B cell (primary cell): Measurements from ENCODE around the gene MCTP1. TPM values are rescaled to one million over a fixed set of nuclear protein-coding genes. Genes with fewer than 3 reads are reported as not detected.
"Not testable (repeated sequence)": the region's sequence is repeated elsewhere in the genome, so short reads cannot be mapped to it uniquely, and the experiment has no call there.

ENCODE experiments used
- ATAC-seq: fragments of 200-7000 bp; cut with Tn5 transposase; one replicate; pipeline ENCODE4 v1.10.0; 2021; ENCODE audit warnings: low read depth, mild to moderate bottlenecking, moderate number of reproducible peaks, moderate library complexity
- CTCF ChIA-PET: fragments of 350-600 bp; sonication (Branson Sonifier 250); formaldehyde crosslinking; loops from one replicate; lab custom pipeline; 2021; ENCODE audit warnings: antibody characterized with exemption, inconsistent platforms; lab: Charles Lee
- POLR2A ChIA-PET: fragments of 350-600 bp; sonication (Branson Sonifier 250); formaldehyde crosslinking; loops from one replicate; lab custom pipeline; 2021; ENCODE audit warnings: antibody characterized with exemption; lab: Charles Lee
- DNase-seq: peaks from one replicate; pipeline ENCODE4 v3.0.0; 2013
- H2AFZ ChIP-seq: 2 replicates; pipeline ENCODE4 v1.6.1; 2012; ENCODE audit warnings: mild to moderate bottlenecking, low read depth, low read length; ENCODE audit not compliant: insufficient read depth, poor library complexity, severe bottlenecking
- H3K27ac ChIP-seq, 2 donors: 1 replicate in 1 of 2; 2 replicates in 1 of 2; pipeline ENCODE4 v1.5.1; 2012 to 2013; ENCODE audit warnings: low read length in 2 of 2, mild to moderate bottlenecking in 2 of 2, moderate library complexity in 1 of 2
- H3K27me3 ChIP-seq, 4 experiments: fragments of 200-600 bp in 1 of 4; sonication (generic) in 1 of 4; replicated peaks in 1 of 4; 1 replicate in 2 of 4; 2 replicates in 2 of 4; pipeline versions ENCODE4 v1.6.1 to v1.7.0; 2013 to 2016; ENCODE audit warnings: low read length in 3 of 4, mild to moderate bottlenecking in 2 of 4, mixed read lengths in 1 of 4, moderate library complexity in 1 of 4; ENCODE audit not compliant: insufficient read depth in 4 of 4, control insufficient read depth in 3 of 4; ENCODE audit errors: control extremely low read depth in 1 of 4
- H3K36me3 ChIP-seq, 2 experiments: replicated peaks in 1 of 2; 1 replicate in 1 of 2; 2 replicates in 1 of 2; pipeline versions ENCODE4 v1.6.1 to v1.7.1; 2013; ENCODE audit warnings: low read length in 1 of 2; ENCODE audit not compliant: insufficient read depth in 2 of 2, control insufficient read depth in 1 of 2; ENCODE audit errors: control extremely low read depth in 1 of 2, extremely low read depth in 1 of 2
- H3K4me1 ChIP-seq, 2 donors: fragments of 200-600 bp in 1 of 2; sonication (generic) in 1 of 2; 1 replicate in 1 of 2; 2 replicates in 1 of 2; pipeline versions ENCODE4 v1.5.1 to v1.6.1; 2013 to 2017; ENCODE audit warnings: low read length in 2 of 2; ENCODE audit not compliant: control insufficient read depth in 2 of 2, insufficient read depth in 2 of 2
- H3K4me2 ChIP-seq: replicated peaks from 2 replicates; pipeline ENCODE3; 2012; ENCODE audit warnings: mild to moderate bottlenecking, low read depth, low read length; ENCODE audit not compliant: poor library complexity, severe bottlenecking
- H3K4me3 ChIP-seq, 5 experiments: fragments of 200-600 bp in 1 of 5; sonication (generic) in 1 of 5; 1 replicate in 3 of 5; 2 replicates in 2 of 5; pipeline versions ENCODE4 v1.5.1 to v1.7.0; 2011 to 2016; ENCODE audit warnings: low read length in 4 of 5, mild to moderate bottlenecking in 4 of 5, low read depth in 2 of 5, control low read depth in 1 of 5, moderate library complexity in 1 of 5; ENCODE audit not compliant: insufficient read depth in 1 of 5; ENCODE audit errors: control extremely low read depth in 1 of 5, extremely low read depth in 1 of 5
- H3K79me2 ChIP-seq: fragments of 200-600 bp; sonication (generic); one replicate; pipeline ENCODE4 v1.6.0; 2016; ENCODE audit warnings: low read length; ENCODE audit not compliant: control insufficient read depth, insufficient read depth
- H3K9ac ChIP-seq: fragments of 200-600 bp; sonication (generic); 2 replicates; pipeline ENCODE4 v1.6.1; 2017; ENCODE audit warnings: mild to moderate bottlenecking, low read length, moderate library complexity
- H3K9me3 ChIP-seq, 3 donors: one replicate each; pipeline versions ENCODE4 v1.6.1 to v1.7.1; 2013; ENCODE audit warnings: low read length in 2 of 3; ENCODE audit not compliant: control insufficient read depth in 2 of 3, insufficient read depth in 1 of 3; ENCODE audit errors: control extremely low read depth in 1 of 3
- H4K20me1 ChIP-seq: 2 replicates; pipeline ENCODE4 v1.6.0; 2012; ENCODE audit warnings: mild to moderate bottlenecking, low read length; ENCODE audit not compliant: insufficient read depth, control insufficient read depth, poor library complexity, severe bottlenecking
- H3K27ac Mint-ChIP-seq: one replicate; pipeline ENCODE4 v1.8.0; 2021; ENCODE audit warnings: mixed read lengths
- H3K27me3 Mint-ChIP-seq: one replicate; pipeline ENCODE4 v1.8.0; 2021; ENCODE audit warnings: mixed read lengths
- H3K4me1 Mint-ChIP-seq: one replicate; pipeline ENCODE4 v1.8.0; 2021; ENCODE audit warnings: mixed read lengths
- H3K4me3 Mint-ChIP-seq: one replicate; pipeline ENCODE4 v1.8.0; 2021; ENCODE audit warnings: mixed read lengths
- H3K9me3 Mint-ChIP-seq: one replicate; pipeline ENCODE4 v1.8.0; 2022; ENCODE audit warnings: mixed read lengths; ENCODE audit not compliant: insufficient read depth
- CTCF ChIP-seq: fragments of 200-600 bp; IDR thresholded peaks from one replicate; pipeline ENCODE4 v1.8.0; 2022; ENCODE audit warnings: antibody characterized with exemption, mild to moderate bottlenecking
- EZH2 ChIP-seq: IDR thresholded peaks from 2 replicates; pipeline ENCODE4 v1.6.1; 2012; ENCODE audit warnings: borderline replicate concordance, low read depth, mild to moderate bottlenecking, moderate library complexity, low read length; ENCODE audit not compliant: insufficient read depth, poor library complexity, severe bottlenecking
- WGBS: methylation state at CpG from one replicate; pipeline ENCODE4 v1.1.5; 2013; ENCODE audit warnings: missing lambda C conversion rate; ENCODE audit not compliant: insufficient coverage; 5-methylcytosine and 5-hydroxymethylcytosine counted together
- intact Hi-C: fragments of 100-400 bp; cut with micrococcal nuclease; formaldehyde crosslinking; loops from one replicate; pipeline ENCODE4 v1.10.0; 2022
- polyA plus RNA-seq: library from polyadenylated mRNA; depleted of rRNA; stranded (reverse); fragments of >200 nt; gene quantifications from 2 replicates; pipeline ENCODE4 v1.2.3, GENCODE V29; 2012
- total RNA-seq, 2 donors: library from RNA; stranded (reverse); fragments of 120-200 nt in 1 of 2; gene quantifications; 1 replicate in 1 of 2; 2 replicates in 1 of 2; pipeline versions ENCODE4 v1.2.3 to v1.2.4, GENCODE V29; 2013 to 2022

Gene MCTP1
- total and polyA plus RNA-seq, 2 donors (not counting 1 experiment from before 2014, with no cell fraction given), result 0.42 to 2.5 TPM

- ChIA-PET POLR2A (no interaction called here), CTCF (no interaction called here)
- no peak for DNase-seq
- H3K4me3 Mint-ChIP-seq, result no peak overlapping the region
- H3K27me3 ChIP-seq, result no peaks in the 10 kb centered on the region
- no peaks in the 10 kb centered on the region for H3K9me3 Mint-ChIP-seq
- H3K27ac Mint-ChIP-seq, result no peak overlapping the region
- WGBS, result 87% methylated on average over 3 of the region's 6 CpGs
- H3K27ac ChIP-seq, result no peak overlapping the region
- TF ChIP-seq CTCF (no peak), EZH2 (no peak)
- no peak overlapping the region for H3K4me3 ChIP-seq
- no peaks in the 10 kb centered on the region for H3K9me3 ChIP-seq
- ATAC-seq, result no peak
- no peaks in the 10 kb centered on the region for H3K4me1 ChIP-seq
- no peak overlapping the region for H2AFZ ChIP-seq
- no peak overlapping the region for H3K4me2 ChIP-seq
- intact Hi-C loops, result no loop called here
- H3K36me3 ChIP-seq, result no peaks in the 10 kb centered on the region
- H3K9ac ChIP-seq, result no peak overlapping the region
- no peaks in the 10 kb centered on the region for H3K27me3 Mint-ChIP-seq
- H3K79me2 ChIP-seq, result no peaks in the 10 kb centered on the region
- no peaks in the 10 kb centered on the region for H3K4me1 Mint-ChIP-seq
- H4K20me1 ChIP-seq, result no peaks in the 10 kb centered on the region
Observed at GRCh38 chr5:94967525-94967924, 317.4 kb downstream of the MCTP1 start.

DNA sequence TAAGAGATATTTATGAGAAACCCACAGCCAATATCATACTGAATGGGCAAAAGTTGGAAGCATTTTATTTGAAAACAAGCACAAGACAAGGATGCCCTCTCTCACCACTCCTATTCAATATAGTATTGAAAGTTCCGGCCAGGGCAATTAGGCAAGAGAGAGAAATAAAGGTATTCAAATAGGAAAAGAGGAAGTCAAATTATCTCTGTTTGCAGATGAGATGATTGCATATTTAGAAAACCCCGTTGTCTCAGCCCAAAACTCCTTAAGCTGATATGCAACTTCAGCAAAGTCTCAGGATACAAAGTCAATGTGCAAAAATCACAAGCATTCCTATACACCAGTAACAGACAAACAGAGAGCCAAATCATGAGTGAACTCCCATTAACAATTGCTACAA lies 325.6 kb downstream of the MCTP1 start:
- H3K27ac ChIP-seq, H3K4me1 ChIP-seq, H4K20me1 ChIP-seq, H3K4me1 Mint-ChIP-seq, H3K79me2 ChIP-seq, CTCF ChIA-PET, H2AFZ ChIP-seq, ATAC-seq, H3K4me3 ChIP-seq, H3K27me3 ChIP-seq, POLR2A ChIA-PET, intact Hi-C loops, H3K27me3 Mint-ChIP-seq, H3K9me3 Mint-ChIP-seq, DNase-seq, H3K27ac Mint-ChIP-seq, H3K36me3 ChIP-seq, H3K9ac ChIP-seq, H3K4me3 Mint-ChIP-seq, H3K4me2 ChIP-seq: not testable (repeated sequence)
- peaks cover 0 to 11% (median 0%) of the 10 kb centered on the region in 3 donors for H3K9me3 ChIP-seq
- WGBS, result no CpG with 5 or more reads among the region's 2 CpGs
